ENCODE data around the gene STC2.

STC2 gene

DNA sequence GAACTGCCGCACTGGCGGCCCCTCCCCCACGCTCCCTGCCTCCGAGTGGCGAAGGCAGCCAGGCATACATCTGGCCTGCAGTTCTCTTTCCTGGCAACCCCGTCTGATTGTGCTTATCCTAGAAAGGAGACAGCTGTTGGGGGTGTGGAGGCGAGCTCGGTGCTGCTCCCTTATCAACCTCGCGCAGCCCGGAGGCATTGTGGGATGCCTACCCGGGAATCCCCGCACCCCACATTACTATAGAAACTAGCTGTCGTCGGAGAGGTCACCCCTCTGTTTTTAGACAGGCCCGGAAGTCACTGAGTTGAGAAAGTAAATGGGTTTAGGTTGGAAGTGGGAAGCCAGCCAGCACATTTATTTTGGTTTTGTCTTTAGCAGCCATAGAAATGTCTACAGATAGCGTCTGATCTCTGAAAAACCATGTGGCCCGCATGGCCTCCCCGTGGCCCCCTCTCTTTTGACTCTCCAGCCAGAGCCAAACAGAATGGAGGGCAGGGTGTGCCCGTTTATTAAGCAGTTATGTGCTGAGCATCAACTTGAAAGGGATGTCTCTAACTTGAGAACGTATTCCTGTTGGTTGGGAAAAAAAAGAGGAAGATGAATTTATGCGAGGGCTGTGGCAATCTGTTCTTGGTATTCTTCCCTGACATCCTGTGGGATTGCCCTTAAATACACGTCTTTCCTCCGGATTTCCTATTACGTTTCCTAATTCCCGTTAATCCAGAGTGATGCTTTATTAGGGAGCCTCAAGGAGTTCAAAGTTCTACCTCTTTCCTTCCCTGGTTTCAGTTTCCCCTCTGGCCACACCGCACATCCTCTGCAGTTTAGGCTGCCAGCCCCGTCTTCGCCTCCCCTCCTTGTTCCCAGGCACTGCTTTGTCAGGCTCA, 3.9 kb downstream of the STC2 start:
- no peak overlapping the region for H3K4me3 ChIP-seq (replicated peaks; ENCODE audit: insufficient read depth, low read length)

DNA sequence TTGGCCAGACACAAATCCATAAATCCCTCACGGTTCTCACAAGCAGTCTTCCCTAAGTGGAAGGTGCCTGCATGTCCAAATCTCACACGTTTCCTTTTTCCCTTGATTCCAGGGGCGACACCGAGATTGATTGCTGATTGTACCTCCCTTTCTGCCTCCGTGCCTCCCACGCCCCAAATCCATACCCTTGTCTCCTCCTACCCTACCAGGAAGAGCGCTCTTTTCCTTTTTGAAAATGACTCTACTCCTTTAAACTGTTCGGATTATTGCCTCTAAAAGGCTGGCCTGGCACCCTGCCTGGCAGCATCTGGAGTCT, 4.5 kb downstream of the STC2 start:
- no peak for DNase-seq (ENCODE audit: low read depth in 1 of 2, low spot score in 1 of 2)
- no peak overlapping the region for H3K4me3 ChIP-seq (replicated peaks; ENCODE audit: insufficient read depth, low read length)
- no peak overlapping the region for H3K27ac ChIP-seq (replicated peaks)
- TF ChIP-seq SPI1 (IDR thresholded peaks at IDR 0.05; ENCODE audit: borderline replicate concordance, low read depth) (no peak), POLR2AphosphoS5 (IDR thresholded peaks at IDR 0.05; ENCODE audit: low read depth) (no peak), GABPA (IDR thresholded peaks at IDR 0.05; ENCODE audit: low read depth) (no peak)
- TF ChIP-seq, protein P1, sequence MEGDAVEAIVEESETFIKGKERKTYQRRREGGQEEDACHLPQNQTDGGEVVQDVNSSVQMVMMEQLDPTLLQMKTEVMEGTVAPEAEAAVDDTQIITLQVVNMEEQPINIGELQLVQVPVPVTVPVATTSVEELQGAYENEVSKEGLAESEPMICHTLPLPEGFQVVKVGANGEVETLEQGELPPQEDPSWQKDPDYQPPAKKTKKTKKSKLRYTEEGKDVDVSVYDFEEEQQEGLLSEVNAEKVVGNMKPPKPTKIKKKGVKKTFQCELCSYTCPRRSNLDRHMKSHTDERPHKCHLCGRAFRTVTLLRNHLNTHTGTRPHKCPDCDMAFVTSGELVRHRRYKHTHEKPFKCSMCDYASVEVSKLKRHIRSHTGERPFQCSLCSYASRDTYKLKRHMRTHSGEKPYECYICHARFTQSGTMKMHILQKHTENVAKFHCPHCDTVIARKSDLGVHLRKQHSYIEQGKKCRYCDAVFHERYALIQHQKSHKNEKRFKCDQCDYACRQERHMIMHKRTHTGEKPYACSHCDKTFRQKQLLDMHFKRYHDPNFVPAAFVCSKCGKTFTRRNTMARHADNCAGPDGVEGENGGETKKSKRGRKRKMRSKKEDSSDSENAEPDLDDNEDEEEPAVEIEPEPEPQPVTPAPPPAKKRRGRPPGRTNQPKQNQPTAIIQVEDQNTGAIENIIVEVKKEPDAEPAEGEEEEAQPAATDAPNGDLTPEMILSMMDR (IDR thresholded peaks at IDR 0.05; ENCODE audit: insufficient read depth, low read length): no peak
- peaks cover 36% of the 10 kb centered on the region for H3K27me3 ChIP-seq (ENCODE audit: insufficient read depth, poor library complexity, severe bottlenecking)

More for the DNA sequence above, 3.9 kb downstream of the STC2 start:
- Histone ChIP-seq H3K27ac (replicated peaks) (no peak overlapping the region), H3K27me3 (ENCODE audit: insufficient read depth, poor library complexity, severe bottlenecking) (peaks cover 42% of the 10 kb centered on the region)
- DNase-seq (ENCODE audit: low read depth in 1 of 2, low spot score in 1 of 2): no peak
- no peak for TF ChIP-seq POLR2AphosphoS5 (IDR thresholded peaks at IDR 0.05; ENCODE audit: low read depth)
- no peak for TF ChIP-seq GABPA (IDR thresholded peaks at IDR 0.05; ENCODE audit: low read depth)
- no peak for TF ChIP-seq SPI1 (IDR thresholded peaks at IDR 0.05; ENCODE audit: borderline replicate concordance, low read depth)
- TF ChIP-seq, protein P1 (IDR thresholded peaks at IDR 0.05; ENCODE audit: insufficient read depth, low read length): no peak
- TF ChIP-seq, protein P2, sequence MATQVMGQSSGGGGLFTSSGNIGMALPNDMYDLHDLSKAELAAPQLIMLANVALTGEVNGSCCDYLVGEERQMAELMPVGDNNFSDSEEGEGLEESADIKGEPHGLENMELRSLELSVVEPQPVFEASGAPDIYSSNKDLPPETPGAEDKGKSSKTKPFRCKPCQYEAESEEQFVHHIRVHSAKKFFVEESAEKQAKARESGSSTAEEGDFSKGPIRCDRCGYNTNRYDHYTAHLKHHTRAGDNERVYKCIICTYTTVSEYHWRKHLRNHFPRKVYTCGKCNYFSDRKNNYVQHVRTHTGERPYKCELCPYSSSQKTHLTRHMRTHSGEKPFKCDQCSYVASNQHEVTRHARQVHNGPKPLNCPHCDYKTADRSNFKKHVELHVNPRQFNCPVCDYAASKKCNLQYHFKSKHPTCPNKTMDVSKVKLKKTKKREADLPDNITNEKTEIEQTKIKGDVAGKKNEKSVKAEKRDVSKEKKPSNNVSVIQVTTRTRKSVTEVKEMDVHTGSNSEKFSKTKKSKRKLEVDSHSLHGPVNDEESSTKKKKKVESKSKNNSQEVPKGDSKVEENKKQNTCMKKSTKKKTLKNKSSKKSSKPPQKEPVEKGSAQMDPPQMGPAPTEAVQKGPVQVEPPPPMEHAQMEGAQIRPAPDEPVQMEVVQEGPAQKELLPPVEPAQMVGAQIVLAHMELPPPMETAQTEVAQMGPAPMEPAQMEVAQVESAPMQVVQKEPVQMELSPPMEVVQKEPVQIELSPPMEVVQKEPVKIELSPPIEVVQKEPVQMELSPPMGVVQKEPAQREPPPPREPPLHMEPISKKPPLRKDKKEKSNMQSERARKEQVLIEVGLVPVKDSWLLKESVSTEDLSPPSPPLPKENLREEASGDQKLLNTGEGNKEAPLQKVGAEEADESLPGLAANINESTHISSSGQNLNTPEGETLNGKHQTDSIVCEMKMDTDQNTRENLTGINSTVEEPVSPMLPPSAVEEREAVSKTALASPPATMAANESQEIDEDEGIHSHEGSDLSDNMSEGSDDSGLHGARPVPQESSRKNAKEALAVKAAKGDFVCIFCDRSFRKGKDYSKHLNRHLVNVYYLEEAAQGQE (IDR thresholded peaks at IDR 0.05; ENCODE audit: insufficient replicate concordance, low read depth): no peak

DNA sequence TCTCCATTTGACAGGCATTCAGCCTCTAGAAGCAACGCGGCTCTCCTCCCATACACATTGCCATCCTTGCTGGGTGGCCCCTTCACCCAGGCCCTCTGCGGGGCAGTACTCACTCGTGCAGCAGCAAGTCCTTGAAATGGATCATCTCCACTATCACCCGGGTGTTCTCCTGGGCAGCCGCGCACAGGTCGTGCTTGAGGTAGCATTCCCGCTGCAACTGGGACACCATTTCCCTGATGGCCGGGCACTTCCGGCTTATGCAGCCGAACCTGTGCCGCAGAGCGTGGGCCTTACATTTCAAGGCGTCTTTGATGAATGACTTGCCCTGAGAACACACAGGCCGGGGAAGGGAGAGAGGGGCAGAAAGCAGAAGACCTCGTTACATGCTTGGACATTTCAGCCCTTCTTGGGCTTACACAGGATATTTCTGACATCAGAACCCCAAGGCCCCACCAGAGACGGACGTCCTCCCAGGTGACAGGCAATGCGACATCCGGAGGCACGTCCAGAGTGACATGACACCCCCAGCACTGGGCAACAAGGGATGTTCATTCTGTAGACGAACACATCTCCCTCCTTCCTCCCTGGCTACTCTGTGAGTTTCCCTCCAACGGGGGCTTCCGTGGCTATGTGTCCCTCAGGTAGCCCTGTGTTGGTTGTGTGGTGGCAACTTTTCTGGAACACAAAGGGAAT, 5.0 kb downstream of the STC2 start:
- no peak overlapping the region for H3K4me3 ChIP-seq (replicated peaks; ENCODE audit: insufficient read depth, low read length)
- H3K27ac ChIP-seq (replicated peaks): no peak overlapping the region
- no peak for TF ChIP-seq SPI1 (IDR thresholded peaks at IDR 0.05; ENCODE audit: borderline replicate concordance, low read depth)
- TF ChIP-seq, protein P2 (IDR thresholded peaks at IDR 0.05; ENCODE audit: insufficient replicate concordance, low read depth): no peak
- no peak for TF ChIP-seq GABPA (IDR thresholded peaks at IDR 0.05; ENCODE audit: low read depth)
- no peak for TF ChIP-seq POLR2AphosphoS5 (IDR thresholded peaks at IDR 0.05; ENCODE audit: low read depth)
- DNase-seq (ENCODE audit: low read depth in 1 of 2, low spot score in 1 of 2): no peak
- peaks cover 31% of the 10 kb centered on the region for H3K27me3 ChIP-seq (ENCODE audit: insufficient read depth, poor library complexity, severe bottlenecking)

DNA sequence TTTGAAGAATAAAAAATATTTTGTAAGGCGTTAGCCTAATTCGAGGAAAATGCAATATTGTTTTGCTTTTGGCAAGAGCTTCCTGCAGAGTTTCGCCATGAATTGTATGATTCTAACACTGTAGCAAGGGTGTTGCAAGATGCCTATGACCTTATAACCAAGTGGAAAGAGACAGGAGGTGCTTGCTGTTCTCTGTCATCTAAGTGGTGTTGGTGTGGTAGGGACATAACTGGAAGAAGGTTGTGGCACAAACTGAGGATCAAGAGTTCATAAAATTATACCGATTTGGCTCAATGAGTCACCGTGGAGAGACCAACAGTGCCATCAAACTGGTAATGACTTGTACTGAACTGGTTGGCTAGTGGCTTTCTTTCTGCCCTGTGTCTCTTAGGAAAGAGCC, 6.3 kb downstream of the STC2 start:
- peaks cover 17% of the 10 kb centered on the region for H3K27me3 ChIP-seq (ENCODE audit: insufficient read depth, poor library complexity, severe bottlenecking)
- DNase-seq (ENCODE audit: low read depth in 1 of 2, low spot score in 1 of 2): no peak
- TF ChIP-seq SPI1 (IDR thresholded peaks at IDR 0.05; ENCODE audit: borderline replicate concordance, low read depth) (no peak), GABPA (IDR thresholded peaks at IDR 0.05; ENCODE audit: low read depth) (no peak), POLR2AphosphoS5 (IDR thresholded peaks at IDR 0.05; ENCODE audit: low read depth) (no peak)
- TF ChIP-seq, protein P1 (IDR thresholded peaks at IDR 0.05; ENCODE audit: insufficient read depth, low read length): no peak
- TF ChIP-seq, protein P2 (IDR thresholded peaks at IDR 0.05; ENCODE audit: insufficient replicate concordance, low read depth): no peak
- no peak overlapping the region for H3K27ac ChIP-seq (replicated peaks)
- H3K4me3 ChIP-seq (replicated peaks; ENCODE audit: insufficient read depth, low read length): no peak overlapping the region

Data from HL-60 (cell line).